K562 (cell line): ENCODE measurements around the gene BRSK1. TPM values are rescaled to one million over a fixed set of nuclear protein-coding genes. Genes with fewer than 3 reads are reported as not detected.

Experiments used
- ATAC-seq: fragments of 200-7000 bp; cut with Tn5 transposase; 3 replicates; pipeline ENCODE4 v1.9.1; 2020; ENCODE audit warnings: moderate library complexity
- BruUV-seq: library from RNA; stranded (reverse); fragments of 400-500 nt; replicated peaks from 2 replicates; lab custom pipeline; 2021; lab: Mats Ljungman, UMichigan
- CTCF ChIA-PET: fragments of 300-600 bp; formaldehyde crosslinking; extraction: SDS; loops from one replicate; lab custom pipeline; 2021; ENCODE audit warnings: low intra/inter-chr PET ratio; lab: Yijun Ruan, JAX
- POLR2A ChIA-PET: fragments of 300-600, 350-650 bp; sonication (Branson Sonifier 250); formaldehyde crosslinking; extraction: SDS; loops from one replicate; lab custom pipeline; 2021; ENCODE audit warnings: antibody characterized with exemption, inconsistent platforms; lab: Yijun Ruan, JAX
- DNase-seq, 4 experiments: peaks; one replicate each; pipeline versions ENCODE4 v3.0.0 to v3.0.0-alpha.2; 2011 to 2018; ENCODE audit warnings: low spot score in 3 of 4, mixed read lengths in 3 of 4; ENCODE audit errors: extremely low read depth in 1 of 4
- FAIRE-seq: peaks from 2 replicates; lab custom pipeline; 2011; peaks lifted over from hg19 to GRCh38; lab: Jason Lieb, UNC
- H2AFZ ChIP-seq: 2 replicates; pipeline ENCODE4 v1.6.0; 2011; ENCODE audit warnings: low read depth, low read length, control low read depth, inconsistent platforms
- H3K27ac ChIP-seq: fragments of 200-600 bp; 3 replicates; pipeline ENCODE4 v1.8.0; 2011; ENCODE audit warnings: low read depth, mild to moderate bottlenecking, control low read depth, inconsistent platforms, low read length, moderate library complexity, mixed read lengths; ENCODE audit errors: extremely low read depth
- H3K27me3 ChIP-seq, 2 experiments: fragments of 300-600 bp in 1 of 2; 2 replicates in 1 of 2; 3 replicates in 1 of 2; pipeline versions ENCODE4 v1.6.0 to v1.8.0; 2011; ENCODE audit warnings: inconsistent platforms in 2 of 2, low read length in 2 of 2, mild to moderate bottlenecking in 1 of 2, mixed read lengths in 1 of 2, moderate library complexity in 1 of 2; ENCODE audit not compliant: control insufficient read depth in 2 of 2, insufficient read depth in 2 of 2
- H3K36me3 ChIP-seq: fragments of 300-600 bp; 3 replicates; pipeline ENCODE4 v1.8.0; 2011; ENCODE audit warnings: mild to moderate bottlenecking, low read length, inconsistent platforms; ENCODE audit not compliant: control insufficient read depth, insufficient read depth
- H3K4me1 ChIP-seq, 2 experiments: fragments of 200-600 bp in 1 of 2; replicated peaks in 1 of 2; 2 replicates in 1 of 2; 3 replicates in 1 of 2; pipeline versions ENCODE4 v1.5.1 to v1.8.0; 2011; ENCODE audit warnings: inconsistent platforms in 2 of 2, low read length in 2 of 2, mild to moderate bottlenecking in 1 of 2, mixed read lengths in 1 of 2, moderate library complexity in 1 of 2; ENCODE audit not compliant: control insufficient read depth in 2 of 2, insufficient read depth in 2 of 2
- H3K4me2 ChIP-seq: 2 replicates; pipeline ENCODE4 v1.6.1; 2011; ENCODE audit warnings: low read length, control low read depth, inconsistent platforms, mixed read lengths; ENCODE audit not compliant: insufficient read depth
- H3K4me3 ChIP-seq: fragments of 200-600 bp; sonication (generic), shearing (Covaris generic); 2 replicates; pipeline ENCODE4 v1.5.1; 2016; ENCODE audit warnings: control low read depth, inconsistent platforms
- H3K79me2 ChIP-seq: fragments of 200-600 bp; 3 replicates; pipeline ENCODE4 v1.8.0; 2011; ENCODE audit warnings: low read length, inconsistent platforms; ENCODE audit not compliant: control insufficient read depth, insufficient read depth
- H3K9ac ChIP-seq, 2 experiments: 2 replicates each; pipeline versions ENCODE4 v1.6.0 to v1.6.1; 2011; ENCODE audit warnings: low read depth in 2 of 2, low read length in 2 of 2, control low read depth in 1 of 2, inconsistent platforms in 1 of 2, mild to moderate bottlenecking in 1 of 2, mixed read lengths in 1 of 2; ENCODE audit not compliant: insufficient read depth in 1 of 2
- H3K9me1 ChIP-seq: one replicate; pipeline ENCODE4 v1.6.0; 2011; ENCODE audit warnings: inconsistent platforms, mild to moderate bottlenecking, low read length, moderate library complexity; ENCODE audit not compliant: control insufficient read depth, insufficient read depth
- H3K9me3 ChIP-seq: replicated peaks from 2 replicates; pipeline ENCODE4 v1.5.1; 2011; ENCODE audit warnings: low read depth, low read length, inconsistent platforms; ENCODE audit not compliant: control insufficient read depth, insufficient read depth
- H4K20me1 ChIP-seq: replicated peaks from 2 replicates; pipeline ENCODE4 v1.6.1; 2011; ENCODE audit warnings: low read length, inconsistent platforms, mixed read lengths; ENCODE audit not compliant: control insufficient read depth, insufficient read depth
- EGR1 ChIP-seq: fragments of 450-650 bp; conservative IDR thresholded peaks from 2 replicates; pipeline ENCODE4 v1.6.1; 2017; ENCODE audit warnings: mild to moderate bottlenecking
- L3MBTL2 ChIP-seq: fragments of 450-650 bp; IDR thresholded peaks from 2 replicates; pipeline ENCODE4 v1.6.1; 2016; ENCODE audit warnings: mild to moderate bottlenecking, moderate library complexity
- MITF ChIP-seq: IDR thresholded peaks from 2 replicates; pipeline ENCODE4 v1.6.1; 2014; ENCODE audit warnings: antibody characterized with exemption
- MTA1 ChIP-seq: fragments of 450-650 bp; IDR thresholded peaks from 2 replicates; pipeline ENCODE4 v1.6.1; 2017; ENCODE audit warnings: borderline replicate concordance
- PHF8 ChIP-seq: fragments of 200-600 bp; sonication (generic); IDR thresholded peaks from 2 replicates; pipeline ENCODE4 v1.6.1; 2012; ENCODE audit warnings: mixed run types, mild to moderate bottlenecking, inconsistent platforms, low read length, moderate library complexity, borderline replicate concordance
- POLR2A ChIP-seq: fragments of 450-650 bp; conservative IDR thresholded peaks from 2 replicates; pipeline ENCODE4 v1.6.1; 2016
- RBFOX2 ChIP-seq: fragments of 200-400 bp; formaldehyde crosslinking; IDR thresholded peaks from 2 replicates; pipeline ENCODE4 v1.6.1; 2017; ENCODE audit warnings: low read depth, mild to moderate bottlenecking, low read length, moderate library complexity
- RNF219 ChIP-seq: fragments of 250-450 bp; sonication (Bioruptor Pico); IDR thresholded peaks from 2 replicates; pipeline ENCODE4 v1.5.0; 2022; ENCODE audit warnings: mild to moderate bottlenecking
- SPI1 ChIP-seq: IDR thresholded peaks from 2 replicates; pipeline ENCODE4 v1.6.1; 2011; ENCODE audit warnings: low read depth, low read length, control low read depth, borderline replicate concordance
- TRIM28 ChIP-seq: fragments of 450-650 bp; IDR thresholded peaks from 2 replicates; pipeline ENCODE4 v1.6.1; 2017
- ZFP30 ChIP-seq: fragments of 250-450 bp; sonication (Bioruptor Pico); IDR thresholded peaks from 2 replicates; pipeline ENCODE4 v1.8.0; 2022; ENCODE audit warnings: moderate library complexity, mild to moderate bottlenecking, inconsistent platforms, borderline replicate concordance
- ZFP36 ChIP-seq: fragments of 150-350 bp; IDR thresholded peaks from 2 replicates; pipeline ENCODE4 v1.6.1; 2018; ENCODE audit warnings: low read length, low read depth; ENCODE audit not compliant: partially characterized antibody
- ZFX ChIP-seq: sonication (generic); formaldehyde crosslinking; IDR thresholded peaks from 2 replicates; pipeline ENCODE4 v1.8.0; 2022; ENCODE audit warnings: mild to moderate bottlenecking, missing genetic modification reagents, moderate library complexity
- ZNF551 ChIP-seq: fragments of 250-450 bp; sonication (Bioruptor Pico); IDR thresholded peaks from 2 replicates; pipeline ENCODE4 v1.5.0; 2021; ENCODE audit warnings: mild to moderate bottlenecking, moderate library complexity
- ZNF655 ChIP-seq: fragments of 250-450 bp; sonication (Bioruptor Pico); IDR thresholded peaks from 2 replicates; pipeline ENCODE4 v1.5.0; 2021
- ZNF740 ChIP-seq, 3 experiments: fragments of 200-800 bp in 1 of 3; sonication (Bioruptor generic) in 1 of 3; sonication (generic) in 1 of 3; formaldehyde crosslinking in 1 of 3; IDR thresholded peaks; 2 replicates each; pipeline versions ENCODE4 v1.6.1 to v1.8.0; 2016 to 2022; ENCODE audit warnings: mild to moderate bottlenecking in 2 of 3, missing compliant biosample characterization in 2 of 3, missing genetic modification characterization in 2 of 3, missing genetic modification reagents in 1 of 3
- WGBS: fragments of 100-300 bp; shearing (Covaris generic); methylation state at CpG from one replicate; pipeline ENCODE4 v1.1.6; 2016; ENCODE audit warnings: low coverage, mixed read lengths; ENCODE audit not compliant: insufficient coverage; ENCODE audit errors: missing lambda C conversion rate; 5-methylcytosine and 5-hydroxymethylcytosine counted together
- in situ Hi-C: fragments of 300-500 bp; cut with MboI; formaldehyde crosslinking; loops from 4 replicates; pipeline ENCODE4 v1.15.0; 2018; ENCODE audit warnings: inconsistent platforms, mixed read lengths
- intact Hi-C: fragments of 100-400 bp; cut with micrococcal nuclease; formaldehyde crosslinking; loops from 2 replicates; pipeline ENCODE4 v1.14.2; 2022
- polyA plus RNA-seq, 8 experiments: library from polyadenylated mRNA; depleted of rRNA in 4 of 8; stranded (reverse) in 5 of 8; unstranded in 3 of 8; fragments of >200 nt; fragmentation: Nextera tagmentation in 2 of 8; fragmentation: Illumina TruSeq in 1 of 8; extraction: Ambion mirVana in 2 of 8; extraction: Trizol in 1 of 8; gene quantifications; 2 replicates each; pipeline versions ENCODE4 v1.2.1 to v1.2.3, GENCODE V29; 2011 to 2014; ENCODE audit warnings: inconsistent platforms in 1 of 8, missing spikeins in 1 of 8
- total RNA-seq, 7 experiments: library from RNA; depleted of rRNA in 6 of 7; stranded (reverse); fragments of >200 nt in 6 of 7; fragmentation: Illumina TruSeq in 2 of 7; extraction: Trizol in 2 of 7; gene quantifications; 2 replicates each; pipeline versions ENCODE4 v1.2.1 to v1.2.3, GENCODE V29; 2011 to 2021; ENCODE audit warnings: low replicate concordance in 1 of 7

Gene BRSK1
- total and polyA plus RNA-seq, 9 of the 15 experiments (the other 6 are each of a cell fraction or from before 2014, with no cell fraction given) = 1.7 to 9.3 (median 3.8) TPM; not detected in 2

DNA sequence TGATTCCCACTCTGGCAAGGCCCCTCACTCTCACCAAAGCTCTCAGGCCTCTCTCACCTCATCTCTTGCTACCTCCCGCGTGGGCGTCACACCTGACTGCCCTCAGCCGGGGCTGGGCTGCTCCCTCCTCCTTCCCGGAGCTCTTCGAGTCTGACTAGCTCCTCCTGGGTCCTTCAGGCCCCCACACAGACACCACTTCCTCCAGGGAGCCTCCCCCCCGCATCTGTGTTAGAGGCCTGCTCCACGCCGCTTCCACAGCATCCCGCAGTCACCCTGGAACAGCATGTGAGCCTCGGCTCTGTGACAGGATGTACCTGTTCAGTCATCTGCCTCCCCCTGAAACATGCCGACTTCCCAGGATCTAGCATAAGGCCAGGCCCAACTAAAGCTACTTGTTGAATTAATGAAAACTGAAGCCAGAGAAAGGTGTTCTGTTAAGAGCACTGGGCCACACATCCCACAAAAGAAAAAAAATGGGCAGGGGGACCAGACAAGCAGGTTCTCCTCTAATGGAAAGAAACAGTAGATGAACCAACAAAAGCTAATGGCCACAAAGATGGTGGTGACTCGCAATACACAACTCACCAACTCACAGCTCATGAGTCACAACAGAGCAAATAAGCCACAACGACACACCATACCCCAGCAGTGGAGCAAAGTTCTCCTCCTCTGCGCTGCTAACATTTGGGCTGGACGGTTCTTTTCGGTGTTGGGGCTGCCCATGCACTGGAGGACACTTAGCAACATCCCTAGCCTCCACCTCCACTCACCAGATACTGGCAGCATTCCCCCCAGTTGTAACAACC, 28.0 kb upstream of the BRSK1 start:
- H3K27me3 ChIP-seq = no peaks in the 10 kb centered on the region
- ATAC-seq = no peak
- BruUV-seq = no TSS peak
- peaks cover 60% of the 10 kb centered on the region for H3K36me3 ChIP-seq
- ChIA-PET POLR2A (interaction anchor here (0.6 to 2.9 kb wide), 12 partner anchors 8 to 248 kb away, joined by 3 to 26 read pairs (median 6); partner anchors contain the start of genes HSPBP1 and UBE2S), CTCF (no interaction called here)
- peak in 3 of 4 experiments; percentile 37 to 51 (median 46) for DNase-seq
- FAIRE-seq = peak; percentile 15
- H3K4me1 ChIP-seq = peaks cover 37 to 50% of the 10 kb centered on the region in 2 experiments; a peak in 4 of 5 replicates
- intact Hi-C loops = no loop called here
- H3K4me2 ChIP-seq = peak overlapping the region; percentile 96
- no peaks in the 10 kb centered on the region for H3K9me3 ChIP-seq
- H3K9me1 ChIP-seq = peaks cover 9% of the 10 kb centered on the region
- peaks cover 60% of the 10 kb centered on the region for H4K20me1 ChIP-seq
- WGBS = 36% methylated on average over 16 of the region's 17 CpGs
- H2AFZ ChIP-seq = no peak overlapping the region
- H3K27ac ChIP-seq = peak overlapping the region; percentile 34; the same call in 1 of the 3 replicates
- peaks cover 81% of the 10 kb centered on the region for H3K79me2 ChIP-seq
- peak overlapping the region; percentile 94 for H3K4me3 ChIP-seq
- peak overlapping the region; percentile 94 to 99 for H3K9ac ChIP-seq
- in situ Hi-C loops = no loop called here
- no peak for TF ChIP-seq L3MBTL2
- TF ChIP-seq ZFP30 (CRISPR knock-in tag) = no peak
- TF ChIP-seq ZFX = peak; percentile 23; the same call in 1 of the 2 replicates
- TF ChIP-seq POLR2A = no peak
- no peak for TF ChIP-seq PHF8
- peak; percentile 44; the same call in 1 of the 2 replicates for TF ChIP-seq RBFOX2
- no peak for TF ChIP-seq MITF
- no peak for TF ChIP-seq MTA1
- TF ChIP-seq ZNF551 (CRISPR knock-in tag) = no peak
- peak; percentile 59; the same call in 1 of the 2 replicates for TF ChIP-seq ZNF740 (CRISPR knock-in tag; IDR thresholded peaks at IDR 0.05)
- TF ChIP-seq ZNF740 (tag; IDR thresholded peaks at IDR 0.05) = no peak
- TF ChIP-seq EGR1 = peak; percentile 59
- no peak for TF ChIP-seq TRIM28
- peak; percentile 53 for TF ChIP-seq ZFP36
- no peak for TF ChIP-seq RNF219 (CRISPR knock-in tag)
- TF ChIP-seq SPI1 = peak; percentile 47; the same call in 1 of the 2 replicates
- TF ChIP-seq ZNF655 (CRISPR knock-in tag) = no peak
